Measurements from ENCODE around the gene CATSPER1. TPM values are rescaled to one million over a fixed set of nuclear protein-coding genes. Genes with fewer than 3 reads are reported as not detected.

The CATSPER1 gene
- total and polyA plus RNA-seq, 2 donors (not counting 3 experiments of a cell fraction or from before 2014, with no cell fraction given) = 0.68 to 1.0 TPM

GRCh38 chr11:66068923-66069714 lies 42.8 kb upstream of the CATSPER1 start:
- Histone ChIP-seq H2AFZ (ENCODE audit: low read depth, low read length) (no peak overlapping the region), H3K9me1 (replicated peaks; ENCODE audit: control insufficient read depth, extremely low read depth, insufficient read depth, low read length) (no peaks in the 10 kb centered on the region), H3K79me2 (ENCODE audit: control insufficient read depth, insufficient read depth, low read length) (peaks cover 28% of the 10 kb centered on the region), H3K4me2 (ENCODE audit: insufficient read depth, low read length) (peak overlapping the region; percentile 27), H4K20me1 (replicated peaks; ENCODE audit: control insufficient read depth, extremely low read depth, insufficient read depth, low read length) (peaks cover 2% of the 10 kb centered on the region), H3K4me3 (replicated peaks in 1 of 3; ENCODE audit: insufficient read depth in 1 of 3, low read depth in 1 of 3, low read length in 3 of 3) (peak overlapping the region in 1 of 3 experiments; percentile 86), H3K4me1 (ENCODE audit: control insufficient read depth, extremely low read depth, insufficient read depth, low read length) (peaks cover 21% of the 10 kb centered on the region), H3K27ac (ENCODE audit: insufficient read depth, low read depth, low read length) (peak overlapping the region; percentile 43), H3K36me3 (ENCODE audit: control insufficient read depth in 2 of 2, extremely low read depth in 1 of 2, insufficient read depth in 2 of 2, low read length in 2 of 2) (peaks cover 22 to 23% of the 10 kb centered on the region in 2 experiments), H3K27me3 (ENCODE audit: control insufficient read depth in 2 of 2, insufficient read depth in 2 of 2, low read length in 2 of 2) (no peaks in the 10 kb centered on the region), H3K9ac (replicated peaks; ENCODE audit: extremely low read depth, insufficient read depth, low read length) (peak overlapping the region; percentile 38), H3K9me3 (replicated peaks; ENCODE audit: control insufficient read depth, insufficient read depth, low read length) (no peaks in the 10 kb centered on the region)
- DNase-seq (ENCODE audit: low read depth, low spot score) (peak; percentile 63), FAIRE-seq (no peak)
- CTCF ChIA-PET = interaction anchor here (0.6 to 5.6 kb wide), 12 partner anchors 13 to 191 kb away, joined by 3 to 85 read pairs (median 4); partner anchors contain the start of genes CCDC85B and SF3B2
- POLR2A ChIA-PET = no interaction called here
- no peak for TF ChIP-seq MAX (IDR thresholded peaks at IDR 0.05; ENCODE audit: insufficient read depth, insufficient read length)
- TF ChIP-seq CTCF (IDR thresholded peaks at IDR 0.05; ENCODE audit: extremely low read depth in 1 of 2, insufficient read depth in 1 of 2, low read depth in 1 of 2, low read length in 2 of 2) = peak in 1 of 2 donors; percentile 21
- TF ChIP-seq POLR2A (IDR thresholded peaks at IDR 0.05; ENCODE audit: low read depth, low read length) = no peak
- dilution Hi-C loops (cut with MboI; ENCODE audit: extremely low pct_ligation_motif_present, low sequenced_read_pairs) (no loop called here), intact Hi-C loops (cut with micrococcal nuclease) (loop anchor here (1.0 kb wide), 2 partner anchors 17 to 65 kb away; partner anchors contain the start of gene SF3B2)
- TSS peak; percentile 43 for BruUV-seq (replicated peaks)

All from endothelial cell of umbilical vein (primary cell).